ENCODE results near the gene COX19. TPM values are rescaled to one million over a fixed set of nuclear protein-coding genes. Genes with fewer than 3 reads are reported as not detected.

COX19 gene
- total RNA-seq, 1 experiment from 2014 or later: 11.6 TPM

DNA sequence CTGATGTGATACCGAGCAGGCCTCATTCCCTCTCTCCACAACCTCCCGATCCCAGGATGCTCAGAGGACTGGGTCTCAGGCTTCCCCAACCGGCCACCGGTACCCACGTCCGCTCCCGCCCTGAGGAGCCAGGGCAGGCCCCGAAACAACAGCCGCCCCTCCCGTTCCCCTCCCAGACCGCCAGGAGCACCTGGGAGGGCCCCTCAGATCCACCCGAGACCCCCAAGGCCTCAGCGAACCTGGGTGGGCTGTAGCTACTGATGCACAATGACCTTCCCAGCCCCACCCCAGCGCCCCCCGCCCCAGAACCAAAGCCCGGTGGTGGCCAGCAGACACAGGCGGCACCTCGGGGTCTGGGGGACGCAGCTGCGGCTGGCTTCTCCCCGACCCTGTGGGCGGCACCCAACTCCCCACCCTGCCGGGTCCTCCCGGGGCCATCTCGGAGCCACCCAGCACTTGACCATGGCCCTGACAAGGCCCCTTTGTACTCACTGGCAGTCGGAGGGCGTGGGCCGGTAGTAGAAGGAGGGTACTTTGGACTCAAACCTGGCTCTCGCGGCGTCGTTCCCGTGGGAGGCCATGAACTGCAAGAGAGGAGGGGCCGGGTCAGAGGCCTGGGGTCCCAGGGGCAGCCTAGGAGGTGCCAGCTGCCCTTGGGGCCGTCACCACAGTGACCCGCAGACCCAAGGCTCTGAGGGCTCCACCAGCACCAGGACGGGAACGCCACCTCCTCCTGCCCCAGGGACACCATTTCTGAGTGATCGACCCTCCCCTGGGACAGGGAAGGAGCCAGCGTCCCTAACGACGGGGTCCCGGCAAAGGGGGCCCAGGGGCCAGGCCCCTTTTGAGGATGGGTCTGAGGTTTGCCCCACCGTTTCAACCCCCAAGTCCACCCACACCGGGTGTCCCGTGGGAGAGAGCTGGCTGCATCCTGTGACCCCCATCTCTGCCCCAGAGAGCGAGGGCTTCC lies 49.0 kb downstream of the COX19 start:
- H3K79me2 ChIP-seq (ENCODE audit: low read length): no peaks in the 10 kb centered on the region
- BruUV-seq (replicated peaks): no TSS peak
- no peak for DNase-seq
- H2AFZ ChIP-seq (ENCODE audit: low read length): no peak overlapping the region
- POLR2A ChIA-PET (ENCODE audit: unreplicated experiment): interaction anchor here (0.6 kb wide), 1 partner anchor 349 kb away, joined by 3 read pairs; no protein-coding TSS in a partner anchor
- no peak overlapping the region for H3K27ac ChIP-seq (ENCODE audit: low read length)
- ATAC-seq: no peak
- H4K20me1 ChIP-seq (ENCODE audit: low read length): no peaks in the 10 kb centered on the region
- intact Hi-C loops (cut with micrococcal nuclease): no loop called here
- no peaks in the 10 kb centered on the region for H3K36me3 ChIP-seq (ENCODE audit: low read depth, low read length)
- no peaks in the 10 kb centered on the region for H3K9me2 ChIP-seq (replicated peaks; ENCODE audit: low read length)
- H3K4me3 ChIP-seq (ENCODE audit: low read length): no peak overlapping the region
- no peak overlapping the region for H3K4me2 ChIP-seq (ENCODE audit: low read length)
- no peaks in the 10 kb centered on the region for H3F3A ChIP-seq (ENCODE audit: low read length, unreplicated experiment)
- CTCF ChIA-PET: no interaction called here
- peaks cover 15% of the 10 kb centered on the region for H3K4me1 ChIP-seq (ENCODE audit: insufficient read depth, low read length)
- no peaks in the 10 kb centered on the region for H3K9me3 ChIP-seq (ENCODE audit: low read length)
- H3K9ac ChIP-seq (ENCODE audit: low read length): no peak overlapping the region
- H3K27me3 ChIP-seq (ENCODE audit: low read length): no peaks in the 10 kb centered on the region
- TF ChIP-seq, protein P1, sequence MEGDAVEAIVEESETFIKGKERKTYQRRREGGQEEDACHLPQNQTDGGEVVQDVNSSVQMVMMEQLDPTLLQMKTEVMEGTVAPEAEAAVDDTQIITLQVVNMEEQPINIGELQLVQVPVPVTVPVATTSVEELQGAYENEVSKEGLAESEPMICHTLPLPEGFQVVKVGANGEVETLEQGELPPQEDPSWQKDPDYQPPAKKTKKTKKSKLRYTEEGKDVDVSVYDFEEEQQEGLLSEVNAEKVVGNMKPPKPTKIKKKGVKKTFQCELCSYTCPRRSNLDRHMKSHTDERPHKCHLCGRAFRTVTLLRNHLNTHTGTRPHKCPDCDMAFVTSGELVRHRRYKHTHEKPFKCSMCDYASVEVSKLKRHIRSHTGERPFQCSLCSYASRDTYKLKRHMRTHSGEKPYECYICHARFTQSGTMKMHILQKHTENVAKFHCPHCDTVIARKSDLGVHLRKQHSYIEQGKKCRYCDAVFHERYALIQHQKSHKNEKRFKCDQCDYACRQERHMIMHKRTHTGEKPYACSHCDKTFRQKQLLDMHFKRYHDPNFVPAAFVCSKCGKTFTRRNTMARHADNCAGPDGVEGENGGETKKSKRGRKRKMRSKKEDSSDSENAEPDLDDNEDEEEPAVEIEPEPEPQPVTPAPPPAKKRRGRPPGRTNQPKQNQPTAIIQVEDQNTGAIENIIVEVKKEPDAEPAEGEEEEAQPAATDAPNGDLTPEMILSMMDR (conservative IDR thresholded peaks at IDR 0.05; ENCODE audit: low read depth, low read length): no peak
- TF ChIP-seq EZH2phosphoT487 (IDR thresholded peaks at IDR 0.05; ENCODE audit: borderline replicate concordance, low read length) (no peak), EZH2 (IDR thresholded peaks at IDR 0.05; ENCODE audit: low read length, unreplicated experiment) (no peak)

DNA sequence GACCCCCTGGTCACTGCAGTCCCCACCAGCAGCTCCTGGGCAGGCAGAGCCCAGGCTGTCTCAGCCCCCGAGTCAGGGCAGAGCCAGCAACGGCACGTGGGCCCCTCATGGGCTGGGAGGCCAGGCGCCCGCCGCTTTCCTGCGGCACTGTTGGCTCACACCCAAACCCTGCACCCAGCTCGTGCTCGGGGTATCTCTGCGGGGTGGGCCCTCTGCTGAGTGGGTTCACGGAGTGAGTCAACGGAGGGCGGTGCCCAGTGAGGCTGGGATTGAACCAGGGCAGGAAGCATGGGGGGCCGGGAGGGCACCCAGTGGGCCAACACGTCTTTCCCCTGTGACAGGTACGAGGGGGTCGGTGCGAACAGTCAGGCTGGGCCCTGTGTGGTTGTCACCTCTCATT lies 49.7 kb downstream of the COX19 start:
- no peaks in the 10 kb centered on the region for H3K79me2 ChIP-seq (ENCODE audit: low read length)
- no peak for DNase-seq
- no peaks in the 10 kb centered on the region for H3F3A ChIP-seq (ENCODE audit: low read length, unreplicated experiment)
- no TSS peak for BruUV-seq (replicated peaks)
- no peak overlapping the region for H3K27ac ChIP-seq (ENCODE audit: low read length)
- ChIA-PET CTCF (no interaction called here), POLR2A (ENCODE audit: unreplicated experiment) (no interaction called here)
- no peak overlapping the region for H3K4me3 ChIP-seq (ENCODE audit: low read length)
- H2AFZ ChIP-seq (ENCODE audit: low read length): no peak overlapping the region
- H3K27me3 ChIP-seq (ENCODE audit: low read length): no peaks in the 10 kb centered on the region
- no peaks in the 10 kb centered on the region for H3K36me3 ChIP-seq (ENCODE audit: low read depth, low read length)
- no peaks in the 10 kb centered on the region for H4K20me1 ChIP-seq (ENCODE audit: low read length)
- no peak overlapping the region for H3K4me2 ChIP-seq (ENCODE audit: low read length)
- TF ChIP-seq, protein P1 (conservative IDR thresholded peaks at IDR 0.05; ENCODE audit: low read depth, low read length): no peak
- TF ChIP-seq EZH2 (IDR thresholded peaks at IDR 0.05; ENCODE audit: low read length, unreplicated experiment) (no peak), EZH2phosphoT487 (IDR thresholded peaks at IDR 0.05; ENCODE audit: borderline replicate concordance, low read length) (no peak)
- H3K9ac ChIP-seq (ENCODE audit: low read length): no peak overlapping the region
- H3K4me1 ChIP-seq (ENCODE audit: insufficient read depth, low read length): peaks cover 15% of the 10 kb centered on the region
- no peaks in the 10 kb centered on the region for H3K9me3 ChIP-seq (ENCODE audit: low read length)
- ATAC-seq: no peak
- intact Hi-C loops (cut with micrococcal nuclease): no loop called here
- no peaks in the 10 kb centered on the region for H3K9me2 ChIP-seq (replicated peaks; ENCODE audit: low read length)

Measured in PC-3 (cell line).